ENCODE results near the gene TDP1. TPM values are rescaled to one million over a fixed set of nuclear protein-coding genes. Genes with fewer than 3 reads are reported as not detected.
"Not testable (repeated sequence)": the region's sequence is repeated elsewhere in the genome, so short reads cannot be mapped to it uniquely, and the experiment has no call there.

The TDP1 gene
- total and polyA plus RNA-seq, 7 donors = 6.0 to 11.7 (median 6.8) TPM

GRCh38 chr14:90062822-90063539, 107.3 kb downstream of the TDP1 start:
- DNase-seq = no peak
- H3K27ac ChIP-seq = no peak overlapping the region
- TF ChIP-seq EP300 (IDR thresholded peaks at IDR 0.05) (no peak), CTCF (IDR thresholded peaks at IDR 0.05) (no peak), POLR2A (IDR thresholded peaks at IDR 0.05) (no peak), POLR2AphosphoS5 (IDR thresholded peaks at IDR 0.05) (no peak)
- H3K36me3 ChIP-seq = no peaks in the 10 kb centered on the region
- H3K9me3 ChIP-seq = no peaks in the 10 kb centered on the region
- H3K4me1 ChIP-seq = peaks cover 0 to 30% (median 28%) of the 10 kb centered on the region in 4 donors
- intact Hi-C loops (cut with DNase I) = no loop called here
- H3K4me3 ChIP-seq = peak overlapping the region in 2 of 4 donors; percentile 48 to 49
- peaks cover 22 to 93% (median 49%) of the 10 kb centered on the region in 3 donors for H3K27me3 ChIP-seq
- 17 to 25% methylated on average over 11 of the region's 11 CpGs for WGBS, 2 donors

GRCh38 chr14:90072350-90072749, 116.6 kb downstream of the TDP1 start:
- Histone ChIP-seq H3K27me3 (peaks cover 0 to 6% (median 0%) of the 10 kb centered on the region in 3 donors), H3K36me3 (no peaks in the 10 kb centered on the region), H3K4me1 (no peaks in the 10 kb centered on the region), H3K9me3 (no peaks in the 10 kb centered on the region), H3K27ac (no peak overlapping the region), H3K4me3 (no peak overlapping the region)
- WGBS, 2 donors = 66 to 76% methylated on average over 6 of the region's 6 CpGs
- intact Hi-C loops (cut with DNase I) = no loop called here
- DNase-seq = no peak
- TF ChIP-seq EP300 (IDR thresholded peaks at IDR 0.05) (no peak), POLR2A (IDR thresholded peaks at IDR 0.05) (no peak)

- intact Hi-C loops (cut with DNase I) = no loop called here
- peaks cover 0 to 2% (median 0%) of the 10 kb centered on the region in 4 donors for H3K9me3 ChIP-seq
- H3K36me3 ChIP-seq = no peaks in the 10 kb centered on the region
- H3K4me3 ChIP-seq = no peak overlapping the region
- no peak for TF ChIP-seq POLR2A (IDR thresholded peaks at IDR 0.05)
- TF ChIP-seq CTCF (IDR thresholded peaks at IDR 0.05) = no peak
- TF ChIP-seq POLR2AphosphoS5 (IDR thresholded peaks at IDR 0.05) = no peak
- no peak for TF ChIP-seq EP300 (IDR thresholded peaks at IDR 0.05)
- DNase-seq = no peak
- H3K4me1 ChIP-seq = no peaks in the 10 kb centered on the region
- H3K27ac ChIP-seq = no peak overlapping the region
- 79 to 80% methylated on average over 2 of the region's 2 CpGs for WGBS, 2 donors
- no peaks in the 10 kb centered on the region for H3K27me3 ChIP-seq
Observed at GRCh38 chr14:90079576-90079975, 123.8 kb downstream of the TDP1 start.

GRCh38 chr14:90087433-90087832, 131.7 kb downstream of the TDP1 start:
- Histone ChIP-seq H3K36me3 (no peaks in the 10 kb centered on the region), H3K4me3 (no peak overlapping the region), H3K9me3 (no peaks in the 10 kb centered on the region), H3K27ac (no peak overlapping the region), H3K27me3 (no peaks in the 10 kb centered on the region), H3K4me1 (peaks cover 0 to 11% (median 7%) of the 10 kb centered on the region in 4 donors)
- 63 to 82% methylated on average over 6 of the region's 6 CpGs for WGBS, 2 donors
- DNase-seq = peak; percentile 68
- TF ChIP-seq CTCF (IDR thresholded peaks at IDR 0.05) (no peak), POLR2A (IDR thresholded peaks at IDR 0.05) (no peak), POLR2AphosphoS5 (IDR thresholded peaks at IDR 0.05) (no peak)
- intact Hi-C loops (cut with DNase I) = no loop called here

- Histone ChIP-seq H3K27me3 (no peaks in the 10 kb centered on the region), H3K27ac (no peak overlapping the region), H3K4me1 (peaks cover 0 to 11% (median 7%) of the 10 kb centered on the region in 4 donors), H3K4me3 (no peak overlapping the region), H3K36me3 (no peaks in the 10 kb centered on the region), H3K9me3 (no peaks in the 10 kb centered on the region)
- DNase-seq = no peak
- intact Hi-C loops (cut with DNase I) = no loop called here
- no peak for TF ChIP-seq POLR2A (IDR thresholded peaks at IDR 0.05)
- no peak for TF ChIP-seq EP300 (IDR thresholded peaks at IDR 0.05)
- 58 to 71% methylated on average over 2 of the region's 2 CpGs for WGBS, 2 donors
Observed at GRCh38 chr14:90088176-90088575, 132.4 kb downstream of the TDP1 start.

GRCh38 chr14:90089486-90089885, 133.8 kb downstream of the TDP1 start:
- H3K36me3 ChIP-seq; H3K27me3 ChIP-seq; H3K4me3 ChIP-seq; DNase-seq; H3K27ac ChIP-seq; H3K9me3 ChIP-seq; intact Hi-C loops (cut with DNase I): not testable (repeated sequence)
- 58 to 61% methylated on average over 6 of the region's 6 CpGs for WGBS, 2 donors
- peaks cover 0 to 11% (median 7%) of the 10 kb centered on the region in 4 donors for H3K4me1 ChIP-seq
